GM18526 (cell line): ENCODE results near the gene VEPH1.

ENCODE experiments used
- POLR2A ChIP-seq: IDR thresholded peaks from 3 replicates; pipeline ENCODE4 v1.6.1; 2011; ENCODE audit not compliant: insufficient read length; ENCODE audit errors: extremely low read depth

VEPH1 gene

DNA sequence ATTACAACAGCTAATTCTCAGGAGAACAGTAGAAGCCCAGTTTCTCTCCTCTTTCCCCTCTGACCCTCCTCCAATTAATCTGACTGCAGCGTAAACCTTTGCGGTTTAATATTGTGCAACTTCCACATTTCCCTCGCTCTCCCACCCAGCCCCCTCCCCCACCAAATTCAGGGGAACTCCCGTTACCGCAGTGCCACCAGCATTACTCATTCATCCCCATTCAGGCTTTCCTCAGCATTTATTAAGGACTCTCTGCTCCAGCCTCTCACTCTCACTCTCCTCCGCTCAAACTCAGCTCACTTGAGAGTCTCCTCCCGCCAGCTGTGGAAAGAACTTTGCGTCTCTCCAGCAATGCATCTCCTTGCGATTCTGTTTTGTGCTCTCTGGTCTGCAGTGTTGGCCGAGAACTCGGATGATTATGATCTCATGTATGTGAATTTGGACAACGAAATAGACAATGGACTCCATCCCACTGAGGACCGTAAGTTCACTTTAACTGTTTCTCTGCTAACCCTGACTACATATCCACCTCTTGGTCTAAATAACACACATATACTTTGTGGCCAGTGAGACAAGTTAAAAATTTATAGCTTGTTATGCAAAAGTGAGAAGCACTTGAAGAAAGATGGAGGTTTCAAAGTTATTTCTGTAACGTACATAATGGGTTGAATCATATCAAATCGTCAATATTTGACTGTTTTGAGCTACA lies 66.5 kb downstream of the VEPH1 start, which contains the start of gene PTX3:
PTX3 (plus strand) TSS at position 268 of the 709 bp plus-strand sequence; CDS start at position 352, 84 bp downstream.
- TF ChIP-seq POLR2A = no peak

DNA sequence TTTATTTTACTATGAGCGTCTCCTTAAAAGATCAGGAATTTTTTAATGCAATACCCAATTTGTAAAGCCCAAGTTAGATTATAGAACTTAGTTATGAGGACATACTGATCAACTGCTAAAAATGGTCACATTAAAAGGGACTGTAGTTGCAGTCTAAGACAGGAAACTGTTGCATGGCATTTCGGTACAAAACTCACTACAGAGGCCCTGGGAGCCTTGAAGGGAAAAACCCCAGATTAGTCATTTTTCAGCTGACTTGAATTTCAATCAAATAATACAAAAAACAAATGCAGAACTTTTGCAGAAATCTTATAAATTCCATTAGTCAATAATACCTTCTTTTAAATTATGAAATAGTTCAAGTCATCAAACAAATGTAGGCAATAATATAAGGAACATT lies 73.5 kb downstream of the VEPH1 start:
- TF ChIP-seq POLR2A = no peak

DNA sequence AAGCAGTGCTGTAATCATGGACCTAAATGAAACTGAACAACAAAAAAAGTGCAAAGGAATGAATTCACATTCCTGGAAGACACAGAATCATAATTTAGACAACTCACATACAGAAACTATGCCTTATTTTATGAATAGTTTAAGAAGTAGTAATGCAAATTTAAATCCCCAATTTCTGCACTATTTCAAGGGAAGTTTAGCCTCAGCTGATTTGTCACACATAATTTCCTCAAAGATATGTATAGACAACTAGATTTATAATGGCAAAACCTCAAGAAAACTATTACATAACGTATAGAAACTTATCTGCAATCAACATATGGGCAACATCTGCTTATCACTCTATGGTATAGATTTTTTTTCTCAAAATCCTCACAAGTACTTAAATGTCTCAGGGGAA lies 74.4 kb downstream of the VEPH1 start:
- no peak for TF ChIP-seq POLR2A

DNA sequence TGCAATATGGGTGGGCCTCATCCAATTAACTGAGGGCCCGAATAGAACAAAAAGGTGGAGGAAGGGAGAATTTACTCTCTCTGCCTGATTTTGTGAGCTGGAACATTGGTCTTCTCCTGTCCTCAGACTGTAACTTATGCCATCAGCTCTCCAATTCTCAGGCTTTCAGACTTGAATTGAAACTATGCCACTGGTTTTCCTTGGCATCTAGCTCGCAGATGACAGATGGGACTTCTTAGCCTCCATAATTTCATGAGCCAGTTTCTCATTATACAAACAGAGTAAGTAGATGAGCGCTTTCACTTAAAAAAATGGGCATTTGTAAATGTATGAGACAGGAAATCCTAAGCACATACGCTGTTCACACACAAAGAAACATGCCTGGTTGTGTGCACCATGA lies 75.3 kb downstream of the VEPH1 start:
- no peak for TF ChIP-seq POLR2A

DNA sequence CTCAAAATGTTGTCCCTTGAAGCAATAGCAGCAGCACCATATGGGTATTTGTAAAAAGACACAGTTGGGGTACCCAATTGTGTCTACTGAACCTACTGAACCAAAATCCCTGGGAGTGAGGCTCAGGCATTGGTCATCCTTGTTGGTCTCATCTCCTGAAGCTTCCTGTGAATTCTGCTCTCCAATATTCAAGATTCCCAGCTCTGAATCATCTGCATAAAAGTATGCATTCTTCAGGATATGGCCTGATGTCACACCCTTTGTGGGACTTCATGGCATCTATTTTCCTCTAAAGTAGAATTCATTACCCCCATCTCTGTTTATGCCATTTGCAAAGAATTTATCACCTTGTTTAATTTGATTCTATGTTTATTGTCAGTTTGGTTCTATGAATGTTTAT lies 79.9 kb downstream of the VEPH1 start:
- TF ChIP-seq POLR2A = no peak

DNA sequence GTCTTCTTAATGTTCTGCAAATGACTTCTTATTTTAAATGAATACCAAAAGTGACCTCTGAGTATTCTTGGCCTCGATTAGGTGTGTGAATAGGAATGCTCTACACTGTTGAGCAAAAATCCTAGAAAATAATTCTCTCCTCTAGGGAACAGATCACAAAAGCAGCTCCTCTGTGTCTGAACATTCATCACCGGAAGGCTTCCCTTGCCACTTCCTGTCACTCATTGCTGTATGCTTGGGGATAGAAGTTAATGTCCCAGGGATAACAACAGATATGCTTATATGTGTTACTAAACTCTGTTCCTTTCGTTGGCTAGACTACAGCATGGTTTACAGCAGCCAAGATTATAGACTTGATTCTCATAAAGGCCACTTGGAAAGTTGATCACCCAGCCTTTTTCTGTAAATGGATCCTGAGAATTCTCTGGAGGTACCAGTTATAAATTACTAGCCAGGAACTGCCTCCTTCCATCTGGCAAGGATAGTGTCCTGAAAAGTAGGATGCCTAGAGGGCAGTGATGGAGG lies 82.5 kb downstream of the VEPH1 start:
- no peak for TF ChIP-seq POLR2A

DNA sequence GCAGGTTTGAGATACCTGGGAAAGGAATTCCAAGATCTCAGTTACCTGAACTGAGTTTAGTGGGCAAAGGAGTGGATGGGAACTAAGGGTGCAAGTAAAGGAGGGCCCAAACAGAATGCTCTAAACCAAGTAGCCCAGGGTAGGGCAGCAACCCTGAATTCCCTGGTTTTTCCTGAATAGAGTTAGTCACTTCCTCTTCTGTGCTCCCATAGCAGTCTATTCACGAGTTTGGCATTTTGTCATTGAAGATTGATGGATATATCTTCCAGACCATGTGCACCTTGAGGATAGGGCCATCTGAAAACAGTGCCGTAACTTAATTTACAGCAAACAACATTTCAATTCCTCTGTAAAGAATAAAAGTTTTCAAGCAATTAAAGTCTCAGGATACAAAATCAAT lies 85.1 kb downstream of the VEPH1 start:
- no peak for TF ChIP-seq POLR2A

DNA sequence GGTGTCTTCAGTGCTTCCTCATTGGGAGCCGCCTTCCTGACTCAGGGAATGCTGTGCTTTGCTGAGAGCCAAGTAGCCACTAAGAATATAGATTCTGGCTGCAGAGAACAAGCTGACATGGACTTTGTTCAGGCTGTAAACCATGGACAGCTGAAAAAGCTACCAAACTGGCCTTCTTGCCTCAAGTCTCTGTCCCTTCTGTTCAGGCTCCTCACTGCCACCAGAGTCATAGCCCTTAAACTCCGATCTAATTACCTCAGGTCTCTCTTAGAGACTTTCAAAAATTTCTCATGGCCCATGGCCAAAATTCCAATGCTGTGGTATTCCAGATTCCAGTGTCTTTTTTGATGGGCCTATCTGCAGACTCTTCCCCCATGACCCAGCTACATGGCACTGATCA lies 86.0 kb downstream of the VEPH1 start:
- TF ChIP-seq POLR2A = no peak

DNA sequence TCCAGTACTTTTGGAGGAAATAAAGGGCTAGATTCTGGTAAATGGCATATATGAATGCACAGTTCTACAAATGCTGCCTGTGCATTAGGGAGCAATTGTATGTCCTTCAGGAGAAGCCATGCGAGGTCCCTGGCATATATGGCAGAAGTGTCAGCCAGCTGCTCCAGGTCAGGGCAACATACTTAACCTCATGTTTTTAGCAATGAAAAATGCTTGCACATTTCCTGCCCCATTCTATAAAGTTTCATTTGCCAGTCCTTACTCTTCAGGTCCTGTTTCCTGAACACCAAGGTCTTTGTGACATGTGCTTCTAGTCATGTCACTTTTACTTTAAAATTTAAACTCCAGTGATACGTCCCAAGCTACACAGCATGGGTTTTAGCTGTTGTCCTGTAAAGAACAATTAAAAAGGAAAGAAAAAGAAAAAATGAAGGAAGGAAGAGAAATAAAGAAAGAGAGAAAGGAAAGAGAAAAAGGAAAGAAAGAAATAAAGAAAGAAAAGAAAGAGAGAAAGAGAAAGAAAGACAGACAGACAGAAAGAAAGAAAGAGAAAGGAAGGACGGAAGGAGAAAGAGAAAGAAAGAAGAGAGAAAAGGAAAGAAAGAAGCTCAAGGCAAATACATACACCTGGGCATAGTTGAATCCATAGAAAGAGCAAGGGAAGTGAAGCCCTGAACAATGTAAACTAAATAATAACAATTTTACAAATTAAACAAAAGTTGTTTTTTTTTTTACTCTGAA lies 86.7 kb downstream of the VEPH1 start:
- TF ChIP-seq POLR2A = no peak

DNA sequence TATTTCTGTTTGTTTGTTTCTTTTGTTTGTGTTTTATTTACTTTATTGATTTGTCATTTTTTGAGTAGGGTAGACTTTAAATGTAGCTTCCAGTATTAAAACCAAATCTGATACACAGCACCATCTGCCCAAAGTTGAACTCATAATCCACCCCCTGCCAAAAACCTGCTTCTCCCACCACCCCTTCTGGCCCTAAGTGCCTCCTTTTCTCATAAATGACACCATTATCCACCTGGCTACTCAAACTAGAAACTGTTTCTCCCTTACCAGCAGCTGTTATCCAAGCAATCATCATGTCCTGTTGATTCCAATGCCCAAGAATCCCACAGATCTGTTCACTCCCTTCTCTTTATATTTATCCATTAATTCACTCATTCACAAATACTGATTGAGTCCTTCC lies 88.4 kb downstream of the VEPH1 start:
- no peak for TF ChIP-seq POLR2A

DNA sequence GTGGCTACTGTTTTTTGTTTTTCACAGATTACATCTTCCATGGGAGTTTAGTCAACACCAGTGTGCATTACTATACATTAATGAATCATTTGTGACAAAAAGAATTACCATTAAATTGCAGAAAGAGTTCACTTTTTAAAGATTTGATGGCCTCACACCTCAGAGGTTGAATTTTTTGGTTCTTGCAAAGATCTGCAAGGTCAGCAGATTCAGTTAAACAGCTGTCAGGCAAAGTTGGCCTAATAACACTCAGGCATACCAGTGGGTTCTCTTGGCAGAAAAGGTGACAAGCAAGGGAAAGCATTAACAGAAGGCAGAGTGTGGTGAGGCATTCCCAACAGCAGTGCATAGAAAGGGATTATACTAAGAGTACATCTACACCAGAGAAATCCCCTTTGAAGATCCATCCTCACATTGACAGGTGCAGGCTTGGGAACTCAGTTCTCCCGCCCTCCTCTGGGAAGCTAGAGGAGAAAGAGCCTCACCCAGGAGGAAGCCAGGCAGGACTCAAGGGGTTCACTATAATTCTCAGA lies 90.8 kb downstream of the VEPH1 start:
- no peak for TF ChIP-seq POLR2A

DNA sequence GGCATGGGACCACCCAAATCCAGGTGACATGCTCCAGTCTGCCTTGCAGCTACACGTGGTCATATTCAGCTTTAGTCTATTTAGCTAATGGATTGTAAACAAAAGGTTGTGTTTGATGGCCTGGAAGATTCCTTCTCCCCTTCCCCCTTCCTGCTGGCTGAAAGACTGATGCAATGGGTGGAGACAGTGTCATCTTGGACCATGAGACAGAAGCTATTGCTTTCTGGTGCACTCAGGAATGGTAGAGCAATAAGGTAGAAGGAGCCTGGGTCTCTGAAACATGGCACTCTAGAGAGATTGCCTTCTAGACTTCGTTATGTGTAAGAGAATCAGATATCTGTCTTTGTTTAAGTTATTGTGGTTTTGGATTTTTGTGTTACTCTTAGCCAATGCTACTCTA lies 92.3 kb downstream of the VEPH1 start:
- no peak for TF ChIP-seq POLR2A

DNA sequence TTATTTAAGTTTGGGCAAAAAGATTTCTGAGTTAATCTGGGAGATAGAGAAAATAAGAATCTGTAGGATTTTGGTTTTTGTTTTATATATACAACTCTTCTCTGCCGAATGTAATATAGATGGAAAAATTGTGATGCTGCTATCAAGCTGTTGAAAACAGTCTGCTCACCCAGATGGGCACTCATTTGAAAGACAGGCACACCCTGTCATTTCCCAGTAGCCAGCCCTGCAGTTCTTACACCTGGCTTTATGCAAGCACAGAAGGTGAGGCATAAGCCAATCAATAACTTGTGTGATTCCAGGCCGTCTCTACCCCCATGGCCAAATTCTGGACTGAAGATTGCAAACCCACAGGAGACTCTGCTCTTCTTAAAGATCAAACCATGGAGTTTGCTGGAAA lies 93.7 kb downstream of the VEPH1 start:
- no peak for TF ChIP-seq POLR2A

DNA sequence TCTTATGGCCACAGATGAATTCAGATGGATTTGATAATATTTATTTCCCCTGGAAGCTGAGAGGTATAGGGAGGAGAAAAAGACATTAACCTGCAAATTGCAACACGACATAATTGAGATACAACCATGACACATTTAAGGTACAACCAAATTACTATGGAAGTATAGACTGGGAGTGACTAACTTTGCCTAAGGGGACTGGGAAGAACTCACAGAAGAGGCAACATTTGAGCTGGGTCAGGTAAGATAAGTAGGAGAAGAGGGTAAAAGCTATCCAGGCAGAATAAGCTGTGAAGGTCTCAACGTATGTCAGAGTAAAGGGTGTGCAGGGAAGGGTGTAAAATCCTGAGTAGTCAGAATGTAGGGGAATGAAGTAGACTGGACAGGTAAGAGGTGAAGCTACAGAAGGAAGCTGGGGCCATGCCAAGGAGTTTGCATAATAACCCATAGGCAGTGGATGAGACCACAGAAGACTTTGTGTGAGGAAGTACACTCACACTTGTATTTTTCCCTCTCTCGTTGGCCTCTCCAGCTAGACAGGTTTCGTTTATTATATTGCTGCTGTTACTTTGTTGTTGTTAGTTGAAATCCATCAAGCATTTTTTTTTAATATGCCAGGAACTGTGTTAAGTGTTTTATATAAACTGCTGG lies 94.6 kb downstream of the VEPH1 start:
- TF ChIP-seq POLR2A = no peak

DNA sequence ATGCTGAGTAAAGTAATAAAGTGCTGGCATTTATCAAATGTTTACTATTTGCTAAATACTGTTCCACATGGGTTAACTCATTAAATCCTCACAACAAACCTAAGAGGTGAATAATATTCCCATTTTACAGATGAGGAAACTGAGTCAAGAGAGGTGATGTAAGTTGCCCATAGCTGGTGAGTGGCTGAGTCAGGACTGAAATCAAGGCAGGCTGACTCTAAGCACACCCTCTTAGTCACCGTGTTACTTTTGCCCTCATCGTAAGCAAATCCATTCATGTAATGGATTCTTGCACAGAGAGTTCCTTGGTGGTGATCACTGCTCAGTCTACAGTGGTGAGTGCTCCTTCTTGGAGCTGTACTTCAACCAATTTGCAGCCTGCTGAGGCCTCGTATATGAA lies 95.4 kb downstream of the VEPH1 start:
- TF ChIP-seq POLR2A = no peak

DNA sequence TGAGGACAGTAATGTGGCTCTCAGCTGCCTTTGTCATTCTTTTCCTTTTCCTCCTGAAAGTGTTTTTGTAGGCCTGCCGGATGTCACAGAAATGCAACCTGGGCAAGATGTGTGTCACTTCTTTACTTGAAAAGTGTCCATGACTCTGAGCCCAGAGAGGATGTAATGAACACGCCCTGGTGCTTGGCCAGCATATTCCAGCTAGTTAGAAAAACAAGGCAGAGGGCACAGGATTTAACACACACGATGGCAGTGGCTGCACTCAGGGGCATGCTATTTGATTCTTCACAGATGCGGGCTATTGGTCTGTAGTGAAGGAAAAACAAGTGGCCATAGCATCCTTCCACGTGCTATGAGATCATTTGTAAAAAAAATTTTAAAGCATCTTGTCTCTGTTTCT lies 96.8 kb downstream of the VEPH1 start:
- no peak for TF ChIP-seq POLR2A
